PC-9 (cell line): ENCODE results near the gene MRPL27. TPM values are rescaled to one million over a fixed set of nuclear protein-coding genes. Genes with fewer than 3 reads are reported as not detected.

Source experiments
- BruUV-seq: library from RNA; stranded (reverse); fragments of 400-500 nt; replicated peaks from 2 replicates; lab custom pipeline; 2021; lab: Mats Ljungman, UMichigan
- CTCF ChIA-PET: fragments of 300-600 bp; sonication (Branson Sonifier 250); formaldehyde crosslinking; loops from one replicate; lab custom pipeline; 2022; ENCODE audit warnings: antibody characterized with exemption; lab: Charles Lee
- POLR2A ChIA-PET: fragments of 300-600 bp; sonication (Branson Sonifier 250); formaldehyde crosslinking; loops from one replicate; lab custom pipeline; 2022; ENCODE audit warnings: antibody characterized with exemption; ENCODE audit not compliant: unreplicated experiment; lab: Charles Lee
- DNase-seq, 2 experiments: peaks; one replicate each; pipeline versions ENCODE4 v3.0.0 to v3.0.0-alpha.2; 2015 to 2022; ENCODE audit warnings: mixed read lengths in 1 of 2
- H2AFZ ChIP-seq: fragments of 200-600 bp; sonication (generic); 2 replicates; pipeline ENCODE4 v1.8.1; 2017; ENCODE audit warnings: antibody characterized with exemption
- H3F3A ChIP-seq: fragments of 200-600 bp; sonication (generic); 2 replicates; pipeline ENCODE4 v1.8.1; 2017; ENCODE audit warnings: antibody characterized with exemption, mild to moderate bottlenecking, low read depth; ENCODE audit not compliant: insufficient read depth
- H3K27ac ChIP-seq: fragments of 200-600 bp; sonication (generic); 2 replicates; pipeline ENCODE4 v1.6.1; 2016; ENCODE audit warnings: mixed run types
- H3K27me3 ChIP-seq: fragments of 200-600 bp; sonication (generic); 2 replicates; pipeline ENCODE4 v1.6.1; 2016; ENCODE audit warnings: low read depth, mixed run types; ENCODE audit not compliant: insufficient read depth
- H3K36me3 ChIP-seq: fragments of 200-600 bp; sonication (generic); 2 replicates; pipeline ENCODE4 v1.6.1; 2016; ENCODE audit warnings: low read depth, mixed run types
- H3K4me1 ChIP-seq: fragments of 200-600 bp; sonication (generic); replicated peaks from 2 replicates; pipeline ENCODE4 v1.6.1; 2016; ENCODE audit warnings: mixed run types; ENCODE audit not compliant: insufficient read depth
- H3K4me2 ChIP-seq: fragments of 200-600 bp; sonication (generic); 2 replicates; pipeline ENCODE4 v1.6.1; 2017; ENCODE audit warnings: mixed run types
- H3K4me3 ChIP-seq: fragments of 200-600 bp; sonication (generic); 2 replicates; pipeline ENCODE4 v1.6.1; 2016; ENCODE audit warnings: mixed run types
- H3K79me2 ChIP-seq: fragments of 200-600 bp; sonication (generic); 2 replicates; pipeline ENCODE4 v1.6.1; 2017; ENCODE audit warnings: low read depth, mixed run types
- H3K9me2 ChIP-seq: fragments of 200-600 bp; sonication (generic); 2 replicates; pipeline ENCODE4 v1.8.1; 2017; ENCODE audit warnings: mild to moderate bottlenecking; ENCODE audit not compliant: insufficient read depth
- H3K9me3 ChIP-seq: fragments of 200-600 bp; sonication (generic); 2 replicates; pipeline ENCODE4 v1.8.1; 2016; ENCODE audit warnings: low read depth; ENCODE audit not compliant: insufficient read depth
- H4K20me1 ChIP-seq: fragments of 200-600 bp; sonication (generic); 2 replicates; pipeline ENCODE4 v1.8.1; 2017; ENCODE audit not compliant: insufficient read depth
- CTCF ChIP-seq: fragments of 200-600 bp; sonication (generic); conservative IDR thresholded peaks from 2 replicates; pipeline ENCODE4 v1.6.1; 2017; ENCODE audit warnings: mixed run types, antibody characterized with exemption, mild to moderate bottlenecking, moderate library complexity
- EZH2 ChIP-seq: fragments of 200-600 bp; sonication (generic); IDR thresholded peaks from 2 replicates; pipeline ENCODE4 v1.8.0; 2017; ENCODE audit warnings: antibody characterized with exemption, low read depth
- intact Hi-C: fragments of 100-400 bp; cut with micrococcal nuclease; formaldehyde crosslinking; loops from one replicate; pipeline ENCODE4 v1.10.0; 2022; ENCODE audit not compliant: unreplicated experiment
- total RNA-seq: library from RNA; stranded (reverse); gene quantifications from 2 replicates; pipeline ENCODE4 v1.2.3, GENCODE V29; 2021

Gene MRPL27
- total RNA-seq, 1 experiment from 2014 or later: 48.3 TPM

DNA sequence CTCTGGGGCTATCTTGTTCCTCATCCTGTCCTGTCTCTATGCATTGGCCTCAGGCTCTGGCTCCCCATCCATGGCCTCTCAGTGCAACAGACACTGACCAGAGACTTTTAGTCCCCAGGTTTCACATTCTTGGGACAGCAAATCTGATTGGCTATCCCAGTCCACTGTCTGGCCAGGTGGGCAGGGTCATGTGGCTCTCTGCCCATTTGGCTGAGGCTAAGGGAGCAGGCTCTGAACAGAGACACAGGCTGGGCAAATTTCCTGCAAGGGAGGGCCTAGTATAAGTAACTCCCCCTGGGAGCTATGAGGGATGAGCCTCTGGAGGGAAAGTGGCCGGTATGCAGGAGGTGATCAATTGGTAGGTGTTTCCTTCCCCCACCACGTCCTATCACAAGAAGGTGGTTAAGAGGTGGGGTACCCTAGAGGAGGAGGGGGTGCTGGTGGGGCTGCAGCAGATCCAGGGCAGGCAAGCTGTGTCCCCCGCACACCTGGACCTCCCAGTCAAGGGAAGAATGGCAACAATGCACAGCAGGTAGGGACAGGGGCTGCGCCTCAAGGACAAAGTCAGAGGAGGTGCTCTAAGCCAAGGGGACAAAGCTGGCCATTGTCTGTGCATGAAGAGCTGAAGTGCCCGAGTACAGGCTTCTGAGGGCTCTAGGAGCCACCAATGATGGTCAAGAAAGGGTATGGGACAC lies 13.8 kb downstream of the MRPL27 start:
- no peak overlapping the region for H3K27ac ChIP-seq
- TF ChIP-seq CTCF (no peak), EZH2 (no peak)
- no peak overlapping the region for H3K4me3 ChIP-seq
- ChIA-PET POLR2A (no interaction called here), CTCF (no interaction called here)
- DNase-seq: no peak
- no peaks in the 10 kb centered on the region for H3K9me3 ChIP-seq
- no peak overlapping the region for H3K4me2 ChIP-seq
- intact Hi-C loops: no loop called here
- H3F3A ChIP-seq: peaks cover 9% of the 10 kb centered on the region; the same call in 1 of the 2 replicates
- BruUV-seq: no TSS peak
- no peak overlapping the region for H2AFZ ChIP-seq
- H3K9me2 ChIP-seq: no peaks in the 10 kb centered on the region
- no peaks in the 10 kb centered on the region for H3K27me3 ChIP-seq
- H3K36me3 ChIP-seq: 0 out of 2 replicates have a peak, but pooled peaks cover 7% of the 10 kb centered on the region
- H4K20me1 ChIP-seq: peaks cover 5% of the 10 kb centered on the region; the same call in 1 of the 2 replicates
- no peaks in the 10 kb centered on the region for H3K79me2 ChIP-seq
- no peaks in the 10 kb centered on the region for H3K4me1 ChIP-seq

- ChIA-PET CTCF (no interaction called here), POLR2A (no interaction called here)
- Histone ChIP-seq H3F3A (peaks cover 8% of the 10 kb centered on the region; the same call in 1 of the 2 replicates), H3K79me2 (no peaks in the 10 kb centered on the region), H3K4me1 (no peaks in the 10 kb centered on the region), H3K4me3 (no peak overlapping the region), H3K9me2 (no peaks in the 10 kb centered on the region), H3K27ac (no peak overlapping the region), H4K20me1 (peaks cover 5% of the 10 kb centered on the region; the same call in 1 of the 2 replicates), H3K27me3 (no peaks in the 10 kb centered on the region), H3K4me2 (no peak overlapping the region), H3K9me3 (no peaks in the 10 kb centered on the region), H2AFZ (no peak overlapping the region), H3K36me3 (0 out of 2 replicates have a peak, but pooled peaks cover 7% of the 10 kb centered on the region)
- TF ChIP-seq EZH2 (no peak), CTCF (no peak)
- BruUV-seq: no TSS peak
- peak in 1 of 2 experiments; percentile 3 for DNase-seq
- intact Hi-C loops: no loop called here
Observed at GRCh38 chr17:50358177-50358576, 14.8 kb downstream of the MRPL27 start.

DNA sequence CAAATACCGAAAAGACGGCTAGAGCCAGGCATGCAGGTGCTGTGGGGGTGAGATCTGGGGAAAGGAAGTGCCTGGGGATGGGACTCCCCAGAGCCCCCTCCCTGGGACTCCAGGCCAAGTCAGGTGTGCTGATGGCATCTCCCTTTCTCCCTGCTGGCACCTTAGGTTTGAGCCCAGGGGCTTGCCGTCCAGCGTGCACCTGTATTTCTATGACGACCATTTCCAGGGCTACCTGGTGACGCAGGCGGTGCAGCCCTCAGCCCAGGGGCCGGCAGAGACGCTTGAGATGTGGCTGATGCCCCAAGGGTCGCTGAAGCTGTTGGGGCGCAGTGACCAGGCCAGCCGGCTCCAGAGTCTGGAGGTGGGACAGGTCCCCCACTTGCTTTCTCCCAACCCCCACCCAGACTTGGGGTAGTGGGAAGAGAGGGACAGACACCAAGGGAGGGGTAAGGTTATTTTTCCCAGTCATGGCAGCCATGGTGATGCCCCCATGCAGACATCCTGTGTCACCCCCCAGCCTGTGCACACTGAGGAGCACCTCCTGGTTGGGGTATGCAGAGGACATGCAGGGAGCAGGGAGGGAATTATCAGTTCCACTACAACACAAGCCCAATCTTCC lies 16.0 kb downstream of the MRPL27 start:
- intact Hi-C loops: no loop called here
- no TSS peak for BruUV-seq
- CTCF ChIA-PET: no interaction called here
- Histone ChIP-seq H2AFZ (no peak overlapping the region), H3K9me3 (no peaks in the 10 kb centered on the region), H3K36me3 (0 out of 2 replicates have a peak, but pooled peaks cover 7% of the 10 kb centered on the region), H3K4me3 (no peak overlapping the region), H3K27me3 (no peaks in the 10 kb centered on the region), H3K27ac (no peak overlapping the region), H3K4me1 (no peaks in the 10 kb centered on the region), H3K4me2 (no peak overlapping the region), H4K20me1 (peaks cover 3% of the 10 kb centered on the region; the same call in 1 of the 2 replicates), H3K9me2 (no peaks in the 10 kb centered on the region), H3F3A (peaks cover 1% of the 10 kb centered on the region; the same call in 1 of the 2 replicates), H3K79me2 (no peaks in the 10 kb centered on the region)
- no peak for TF ChIP-seq CTCF
- TF ChIP-seq EZH2: no peak
- POLR2A ChIA-PET: no interaction called here
- DNase-seq: no peak
